ENCODE measurements around the gene TTC39A. TPM values are rescaled to one million over a fixed set of nuclear protein-coding genes. Genes with fewer than 3 reads are reported as not detected.
A peak's percentile ranks its signal among the peaks of the same experiment; 100 is the strongest.

TTC39A gene
- total and polyA plus RNA-seq, 3 experiments from 2014 or later = 0.28 TPM; not detected in 2

DNA sequence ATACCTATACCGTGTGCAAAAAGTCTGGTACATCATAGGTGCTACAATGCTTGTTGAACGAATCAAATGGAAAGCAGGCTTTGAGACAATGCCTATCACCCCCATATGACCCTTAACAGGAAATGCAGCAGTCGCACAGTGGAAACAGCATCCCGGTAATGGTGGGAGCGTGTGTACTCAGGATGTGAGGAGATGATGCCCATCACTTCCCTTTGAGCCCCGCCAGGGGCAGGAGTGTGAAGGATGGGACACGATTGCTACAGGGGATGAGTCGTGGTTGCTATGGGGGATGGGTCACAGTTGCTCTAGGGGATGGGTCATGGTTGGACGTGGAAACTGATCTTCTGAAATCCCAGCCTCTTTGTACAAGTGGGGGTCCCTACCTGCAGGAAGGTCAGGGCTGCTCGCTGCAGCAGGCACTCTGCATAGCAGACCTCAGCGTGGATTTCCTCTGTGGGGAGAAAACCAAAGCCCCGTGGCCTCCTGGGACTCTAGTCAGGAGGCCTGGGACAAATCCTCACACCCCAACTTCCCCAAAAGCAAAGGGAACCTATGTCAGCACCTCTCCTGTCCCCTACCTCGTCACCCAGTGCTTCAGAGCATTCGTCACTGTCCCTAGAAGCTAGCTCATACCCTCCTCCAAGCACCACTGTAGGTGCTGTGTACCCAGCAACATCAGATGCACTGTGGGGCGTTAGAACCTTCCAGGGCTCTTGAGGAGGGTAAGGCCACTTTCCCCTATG lies 19.3 kb downstream of the TTC39A start:
- Mint-ChIP-seq H3K4me1 (peaks cover 0 to 7% (median 0%) of the 10 kb centered on the region in 3 donors), H3K36me3 (no peaks in the 10 kb centered on the region), H3K27ac (peak overlapping the region in 1 of 8 donors; percentile 61), H3K4me3 (no peak overlapping the region), H3K27me3 (peaks cover 0 to 6% of the 10 kb centered on the region in 2 donors), H3K9me3 (no peaks in the 10 kb centered on the region)
- Histone ChIP-seq H3K4me3 (ENCODE audit: low read length) (no peak overlapping the region), H3K36me3 (ENCODE audit: insufficient read depth, low read length) (no peaks in the 10 kb centered on the region), H3K27me3 (ENCODE audit: insufficient read depth, low read length, poor library complexity, severe bottlenecking) (no peaks in the 10 kb centered on the region), H3K4me1 (ENCODE audit: insufficient read depth, low read length) (no peaks in the 10 kb centered on the region), H3K9me3 (ENCODE audit: low read length) (no peaks in the 10 kb centered on the region), H3K27ac (ENCODE audit: low read depth, low read length) (no peak overlapping the region)
- ChIA-PET POLR2A (no interaction called here), CTCF (no interaction called here)
- DNase-seq = no peak

DNA sequence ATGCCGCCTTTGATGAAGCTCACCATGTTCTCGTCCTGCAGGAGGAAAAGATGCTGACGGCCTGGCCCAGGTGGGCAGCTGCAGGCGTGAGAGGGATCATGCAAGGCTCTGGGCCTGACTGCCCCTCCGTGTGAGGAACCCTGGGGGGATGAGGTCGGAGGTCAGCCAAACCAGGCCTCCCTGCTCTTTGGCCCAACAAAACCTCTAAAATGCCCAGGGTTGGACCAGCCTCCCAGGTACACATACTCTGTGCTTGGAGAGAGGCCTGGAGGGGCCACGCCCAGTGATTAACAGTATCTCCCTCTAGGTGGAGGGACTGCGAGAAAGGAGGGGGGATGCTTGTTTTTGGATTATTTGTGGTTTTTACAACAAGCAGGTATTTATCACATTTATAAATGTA lies 21.1 kb downstream of the TTC39A start:
- Histone ChIP-seq H3K9me3 (ENCODE audit: low read length) (no peaks in the 10 kb centered on the region), H3K36me3 (ENCODE audit: insufficient read depth, low read length) (no peaks in the 10 kb centered on the region), H3K4me1 (ENCODE audit: insufficient read depth, low read length) (no peaks in the 10 kb centered on the region), H3K27me3 (ENCODE audit: insufficient read depth, low read length, poor library complexity, severe bottlenecking) (no peaks in the 10 kb centered on the region), H3K27ac (ENCODE audit: low read depth, low read length) (no peak overlapping the region), H3K4me3 (ENCODE audit: low read length) (no peak overlapping the region)
- H3K4me3 Mint-ChIP-seq = no peak overlapping the region
- H3K4me1 Mint-ChIP-seq = peaks cover 0 to 6% (median 0%) of the 10 kb centered on the region in 3 donors
- DNase-seq = no peak
- H3K27ac Mint-ChIP-seq = no peak overlapping the region
- POLR2A ChIA-PET = no interaction called here
- no peaks in the 10 kb centered on the region for H3K36me3 Mint-ChIP-seq
- peaks cover 0 to 6% of the 10 kb centered on the region in 2 donors for H3K27me3 Mint-ChIP-seq
- no peaks in the 10 kb centered on the region for H3K9me3 Mint-ChIP-seq
- CTCF ChIA-PET = no interaction called here

DNA sequence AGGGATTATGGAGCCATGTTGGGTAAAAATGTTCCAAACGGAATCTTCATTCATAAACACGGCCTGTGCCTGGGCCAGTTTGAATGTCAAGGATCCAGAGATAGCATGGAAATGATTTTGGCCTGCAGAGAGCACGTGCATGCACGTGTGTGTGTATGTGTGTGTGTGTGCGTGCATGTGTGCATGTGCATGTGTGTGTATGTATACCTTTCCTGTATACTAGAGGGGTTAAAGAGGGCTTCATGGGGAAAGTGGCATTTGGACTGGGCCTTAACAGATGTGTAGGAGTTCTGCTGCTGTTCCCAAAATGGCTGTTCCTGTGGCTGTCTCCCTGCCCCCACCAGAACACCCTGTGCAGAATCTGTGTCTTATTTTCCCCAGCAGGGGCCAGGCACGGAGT lies 21.7 kb downstream of the TTC39A start:
- H3K4me1 Mint-ChIP-seq = peaks cover 0 to under 1% (median 0%) of the 10 kb centered on the region in 3 donors
- no peak for DNase-seq
- CTCF ChIA-PET = no interaction called here

DNA sequence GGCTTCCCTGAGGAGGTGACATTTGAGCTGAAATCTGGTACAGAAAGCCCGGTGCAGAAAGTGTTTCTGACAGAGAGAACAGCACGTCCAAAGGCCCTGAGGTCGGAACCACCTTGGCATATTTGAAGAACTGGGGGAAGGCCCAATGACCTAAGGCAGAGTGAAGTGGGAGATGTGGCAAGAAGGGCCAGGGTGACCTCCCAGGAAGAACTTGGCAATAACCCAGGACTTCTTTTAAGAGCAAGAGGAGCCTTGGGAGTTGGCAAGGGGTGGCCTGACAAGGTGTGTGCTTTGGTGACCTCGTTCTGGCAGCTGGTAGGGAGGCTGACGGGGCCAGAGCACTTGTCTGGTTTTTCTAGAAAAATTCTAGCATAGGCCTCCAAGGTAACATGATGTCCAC lies 23.4 kb downstream of the TTC39A start:
- H3K4me3 Mint-ChIP-seq = no peak overlapping the region
- no peaks in the 10 kb centered on the region for H3K27me3 ChIP-seq (ENCODE audit: insufficient read depth, low read length, poor library complexity, severe bottlenecking)
- peaks cover 0 to 2% (median 0%) of the 10 kb centered on the region in 3 donors for H3K4me1 Mint-ChIP-seq
- H3K36me3 ChIP-seq (ENCODE audit: insufficient read depth, low read length) = no peaks in the 10 kb centered on the region
- H3K9me3 Mint-ChIP-seq = no peaks in the 10 kb centered on the region
- POLR2A ChIA-PET = no interaction called here
- H3K4me3 ChIP-seq (ENCODE audit: low read length) = no peak overlapping the region
- no peaks in the 10 kb centered on the region for H3K4me1 ChIP-seq (ENCODE audit: insufficient read depth, low read length)
- H3K36me3 Mint-ChIP-seq = no peaks in the 10 kb centered on the region
- H3K27ac Mint-ChIP-seq = no peak overlapping the region
- no peak for DNase-seq
- H3K9me3 ChIP-seq (ENCODE audit: low read length) = no peaks in the 10 kb centered on the region
- H3K27ac ChIP-seq (ENCODE audit: low read depth, low read length) = no peak overlapping the region
- peaks cover 0 to 6% of the 10 kb centered on the region in 2 donors for H3K27me3 Mint-ChIP-seq
- CTCF ChIA-PET = no interaction called here

More for the DNA sequence above, 21.7 kb downstream of the TTC39A start:
- Mint-ChIP-seq H3K27me3 (peaks cover 0 to 6% of the 10 kb centered on the region in 2 donors), H3K36me3 (no peaks in the 10 kb centered on the region), H3K9me3 (no peaks in the 10 kb centered on the region), H3K4me3 (peak overlapping the region in 1 of 7 donors; percentile 32), H3K27ac (no peak overlapping the region)
- POLR2A ChIA-PET = no interaction called here
- H3K4me1 ChIP-seq (ENCODE audit: insufficient read depth, low read length) = no peaks in the 10 kb centered on the region
- no peaks in the 10 kb centered on the region for H3K27me3 ChIP-seq (ENCODE audit: insufficient read depth, low read length, poor library complexity, severe bottlenecking)
- H3K9me3 ChIP-seq (ENCODE audit: low read length) = no peaks in the 10 kb centered on the region
- no peak overlapping the region for H3K27ac ChIP-seq (ENCODE audit: low read depth, low read length)
- no peaks in the 10 kb centered on the region for H3K36me3 ChIP-seq (ENCODE audit: insufficient read depth, low read length)
- no peak overlapping the region for H3K4me3 ChIP-seq (ENCODE audit: low read length)

DNA sequence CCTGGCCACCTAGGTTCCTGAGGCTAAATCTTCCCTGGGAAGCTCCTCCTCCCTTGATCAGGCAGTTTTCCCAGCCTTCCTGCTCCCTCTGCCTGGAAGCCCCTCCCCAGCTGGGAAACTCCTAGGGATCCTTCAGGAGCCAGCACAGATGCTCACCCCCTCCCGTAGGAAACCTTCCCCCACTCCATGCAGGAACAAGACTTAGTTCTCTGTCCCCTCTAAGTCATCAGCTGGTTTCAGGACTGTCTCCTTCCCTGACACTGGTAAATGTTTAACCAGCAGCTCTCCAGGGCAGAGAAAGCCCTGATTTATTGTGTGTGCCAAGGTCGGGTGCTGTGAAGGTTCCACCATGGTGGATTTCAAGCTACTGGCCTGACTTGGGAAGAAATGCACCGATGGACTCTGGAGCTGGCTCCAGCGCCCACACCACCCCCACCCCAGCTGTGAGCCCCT lies 25.0 kb downstream of the TTC39A start:
- ChIA-PET CTCF (interaction anchor here (1.2 to 1.3 kb wide), 2 partner anchors 9 to 29 kb away, joined by 3 to 7 read pairs; no protein-coding TSS in a partner anchor), POLR2A (no interaction called here)

DNA sequence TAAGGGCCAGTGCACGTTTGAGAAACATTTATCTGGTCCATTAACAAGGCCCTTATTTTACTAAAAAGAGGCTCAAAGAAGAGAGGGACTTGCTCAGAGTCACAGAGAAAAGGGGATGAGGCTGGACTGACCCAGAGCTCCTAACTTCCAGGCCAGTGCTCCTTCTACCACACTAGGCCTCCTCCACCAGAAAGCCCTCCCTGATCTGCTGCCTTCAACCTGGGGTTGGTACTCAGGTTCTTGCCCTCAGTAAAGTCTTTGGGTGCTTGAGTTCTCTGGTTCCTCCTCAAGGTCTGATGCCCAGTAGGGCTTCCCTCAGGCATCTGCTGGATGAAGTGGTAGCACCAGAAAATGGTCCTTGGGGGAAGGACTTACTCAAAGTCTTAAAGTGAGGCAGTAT lies 26.0 kb downstream of the TTC39A start:
- H3K36me3 Mint-ChIP-seq = no peaks in the 10 kb centered on the region
- peak overlapping the region in 1 of 8 donors; percentile 78 for H3K27ac Mint-ChIP-seq
- no peaks in the 10 kb centered on the region for H3K4me1 ChIP-seq (ENCODE audit: insufficient read depth, low read length)
- no peaks in the 10 kb centered on the region for H3K27me3 ChIP-seq (ENCODE audit: insufficient read depth, low read length, poor library complexity, severe bottlenecking)
- CTCF ChIA-PET = no interaction called here
- H3K9me3 ChIP-seq (ENCODE audit: low read length) = no peaks in the 10 kb centered on the region
- no peak overlapping the region for H3K4me3 Mint-ChIP-seq
- no peak overlapping the region for H3K27ac ChIP-seq (ENCODE audit: low read depth, low read length)
- H3K4me3 ChIP-seq (ENCODE audit: low read length) = no peak overlapping the region
- peaks cover 0 to 2% (median 0%) of the 10 kb centered on the region in 3 donors for H3K4me1 Mint-ChIP-seq
- H3K27me3 Mint-ChIP-seq = no peaks in the 10 kb centered on the region
- no peaks in the 10 kb centered on the region for H3K9me3 Mint-ChIP-seq
- DNase-seq = no peak
- POLR2A ChIA-PET = no interaction called here
- no peaks in the 10 kb centered on the region for H3K36me3 ChIP-seq (ENCODE audit: insufficient read depth, low read length)

More for the DNA sequence above, 25.0 kb downstream of the TTC39A start:
- H3K4me1 ChIP-seq (ENCODE audit: insufficient read depth, low read length) = no peaks in the 10 kb centered on the region
- no peaks in the 10 kb centered on the region for H3K9me3 ChIP-seq (ENCODE audit: low read length)
- Mint-ChIP-seq H3K9me3 (no peaks in the 10 kb centered on the region), H3K27ac (peak overlapping the region in 1 of 8 donors; percentile 12), H3K4me3 (no peak overlapping the region), H3K4me1 (peaks cover 0 to 2% (median 0%) of the 10 kb centered on the region in 3 donors), H3K27me3 (no peaks in the 10 kb centered on the region), H3K36me3 (no peaks in the 10 kb centered on the region)
- H3K36me3 ChIP-seq (ENCODE audit: insufficient read depth, low read length) = no peaks in the 10 kb centered on the region
- no peak overlapping the region for H3K4me3 ChIP-seq (ENCODE audit: low read length)
- no peak for DNase-seq
- no peak overlapping the region for H3K27ac ChIP-seq (ENCODE audit: low read depth, low read length)
- no peaks in the 10 kb centered on the region for H3K27me3 ChIP-seq (ENCODE audit: insufficient read depth, low read length, poor library complexity, severe bottlenecking)

DNA sequence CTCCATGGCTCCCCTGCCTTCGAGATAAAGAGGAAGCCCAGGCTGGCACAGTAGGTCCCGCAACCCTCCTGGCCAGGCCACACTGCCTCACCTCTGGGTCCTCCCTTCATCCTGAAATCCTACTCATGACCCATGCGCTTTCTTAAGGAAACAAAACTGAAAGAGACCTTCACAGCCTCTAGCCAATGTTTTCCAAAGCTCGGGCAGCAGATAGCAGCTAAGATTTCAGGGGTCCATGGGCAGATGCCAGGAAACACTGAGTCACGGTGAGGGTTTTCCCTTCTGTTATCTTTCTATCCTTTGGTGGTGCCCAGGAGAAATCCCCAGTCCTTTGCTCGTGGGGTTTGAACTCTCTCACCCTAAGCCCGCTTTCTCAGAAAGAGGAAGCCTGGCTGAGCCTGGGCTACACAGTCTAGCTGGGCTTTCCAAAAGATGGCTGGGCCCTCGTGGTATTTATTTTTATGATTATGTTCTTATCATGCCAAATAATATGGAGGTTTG lies 26.6 kb downstream of the TTC39A start:
- Mint-ChIP-seq H3K27ac (peak overlapping the region in 2 of 8 donors; percentile 66 to 68), H3K4me1 (peaks cover 0 to 2% (median 0%) of the 10 kb centered on the region in 3 donors), H3K9me3 (no peaks in the 10 kb centered on the region), H3K27me3 (no peaks in the 10 kb centered on the region), H3K4me3 (no peak overlapping the region), H3K36me3 (no peaks in the 10 kb centered on the region)
- ChIA-PET CTCF (no interaction called here), POLR2A (no interaction called here)
- DNase-seq = no peak
- H3K36me3 ChIP-seq (ENCODE audit: insufficient read depth, low read length) = no peaks in the 10 kb centered on the region
- H3K4me3 ChIP-seq (ENCODE audit: low read length) = no peak overlapping the region
- no peaks in the 10 kb centered on the region for H3K9me3 ChIP-seq (ENCODE audit: low read length)
- H3K27ac ChIP-seq (ENCODE audit: low read depth, low read length) = no peak overlapping the region
- H3K27me3 ChIP-seq (ENCODE audit: insufficient read depth, low read length, poor library complexity, severe bottlenecking) = no peaks in the 10 kb centered on the region
- no peaks in the 10 kb centered on the region for H3K4me1 ChIP-seq (ENCODE audit: insufficient read depth, low read length)

DNA sequence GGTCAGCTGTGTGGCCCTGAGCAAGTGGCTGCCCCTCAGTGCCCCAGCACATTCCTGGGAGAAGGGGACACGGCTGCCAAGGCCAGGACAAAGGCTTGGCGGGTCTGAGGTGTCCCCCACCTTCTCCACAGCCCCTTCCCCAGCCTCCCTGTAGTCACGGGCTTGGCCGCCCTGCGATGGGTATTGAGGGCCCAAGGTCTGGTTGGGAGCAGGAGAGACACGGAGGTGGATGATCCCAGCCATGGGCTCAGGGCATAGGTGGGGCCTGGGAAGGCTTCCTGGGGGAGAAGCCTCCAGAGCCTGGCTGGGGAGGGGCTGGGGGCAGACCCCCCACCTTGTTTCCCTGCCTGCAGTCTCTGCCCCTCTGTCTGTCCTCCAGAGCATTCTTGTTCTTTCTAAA lies 27.0 kb downstream of the TTC39A start:
- H3K27me3 ChIP-seq (ENCODE audit: insufficient read depth, low read length, poor library complexity, severe bottlenecking) = no peaks in the 10 kb centered on the region
- H3K4me3 ChIP-seq (ENCODE audit: low read length) = no peak overlapping the region
- Mint-ChIP-seq H3K9me3 (no peaks in the 10 kb centered on the region), H3K4me3 (no peak overlapping the region), H3K27me3 (peaks cover 0 to 2% of the 10 kb centered on the region in 2 donors), H3K4me1 (peaks cover 0 to 2% (median 0%) of the 10 kb centered on the region in 3 donors), H3K36me3 (no peaks in the 10 kb centered on the region), H3K27ac (peak overlapping the region in 1 of 8 donors; percentile 66)
- H3K9me3 ChIP-seq (ENCODE audit: low read length) = no peaks in the 10 kb centered on the region
- H3K27ac ChIP-seq (ENCODE audit: low read depth, low read length) = no peak overlapping the region
- DNase-seq = no peak
- no peaks in the 10 kb centered on the region for H3K4me1 ChIP-seq (ENCODE audit: insufficient read depth, low read length)
- no peaks in the 10 kb centered on the region for H3K36me3 ChIP-seq (ENCODE audit: insufficient read depth, low read length)
- ChIA-PET POLR2A (no interaction called here), CTCF (no interaction called here)

Data from CD8-positive, alpha-beta memory T cell (primary cell).